GM19328 (cell line): ENCODE measurements around the gene CCND3.
A peak's percentile ranks its signal among the peaks of the same experiment; 100 is the strongest.
"Not testable (repeated sequence)": the region's sequence is repeated elsewhere in the genome, so short reads cannot be mapped to it uniquely, and the experiment has no call there.

Experiments
- ATAC-seq: cut with Tn5 transposase; IDR thresholded peaks from one replicate; pipeline ENCODE4 v1.9.1; 2021; ENCODE audit warnings: mild to moderate bottlenecking, moderate library complexity; ENCODE audit not compliant: unreplicated experiment

The CCND3 gene

DNA sequence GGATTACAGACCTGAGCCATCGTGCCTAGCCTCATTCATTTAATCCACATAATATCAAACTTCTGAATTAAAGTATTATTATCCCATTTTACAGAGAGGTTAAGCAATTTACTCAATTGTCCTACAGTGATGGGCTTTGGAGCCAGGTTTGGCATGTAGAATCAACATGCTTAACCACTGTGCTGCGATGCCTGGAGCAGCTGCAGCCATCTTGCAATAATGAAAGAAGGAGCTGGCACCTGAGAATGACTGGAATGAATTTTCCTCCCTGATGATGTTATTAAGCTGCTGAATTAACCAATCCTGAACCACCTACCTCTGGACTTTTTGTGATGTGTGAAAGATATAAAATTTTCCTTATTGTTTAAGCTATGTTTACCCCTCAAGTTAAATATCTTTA is 13.1 kb upstream of the CCND3 start:
- no peak for ATAC-seq

- ATAC-seq, result no peak
Observed at GRCh38 chr6:41947581-41948220, 6.1 kb upstream of the CCND3 start.

- no peak for ATAC-seq
Observed at GRCh38 chr6:41943456-41943855, 1.8 kb upstream of the CCND3 start.

GRCh38 chr6:41942882-41943281 is 1.3 kb upstream of the CCND3 start:
- ATAC-seq, result not testable (repeated sequence)

DNA sequence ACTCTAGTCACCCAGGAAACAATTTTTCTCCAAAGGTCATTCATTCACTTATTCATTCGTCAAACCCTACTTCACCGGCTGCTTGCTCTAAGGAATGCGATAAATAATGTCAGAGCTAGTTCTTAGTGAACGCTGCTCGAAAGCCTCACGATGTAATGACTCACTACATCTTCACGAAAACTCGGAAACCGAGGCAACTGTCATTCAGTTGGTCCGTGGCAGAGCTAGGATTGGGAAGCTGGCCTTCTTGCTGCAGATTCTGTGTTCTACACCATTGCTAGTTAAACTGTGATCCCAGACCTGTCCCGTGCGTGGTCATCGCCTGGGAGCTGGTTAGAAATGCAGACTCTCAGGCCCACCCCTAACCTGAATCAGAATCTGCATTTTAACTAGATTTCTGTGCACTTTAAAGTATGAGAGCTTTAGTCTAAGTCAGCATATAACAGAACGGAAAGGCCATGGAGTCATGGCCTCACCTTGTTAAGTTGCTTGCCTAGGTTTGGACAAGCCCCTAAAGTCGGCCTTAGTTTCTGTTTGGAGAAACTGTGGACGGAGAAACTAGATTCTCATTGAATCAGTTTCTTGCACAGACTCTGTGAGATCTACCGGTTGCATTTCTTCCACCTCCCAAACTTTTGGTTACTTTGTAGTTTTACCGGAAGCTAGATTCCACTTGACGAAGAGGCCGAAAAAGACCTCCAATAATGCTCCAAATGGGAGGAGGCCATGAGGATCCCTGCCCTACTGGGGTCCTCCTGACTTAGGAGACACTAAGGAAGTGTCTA is 651 bp upstream of the CCND3 start:
- peak; percentile 6 for ATAC-seq

DNA sequence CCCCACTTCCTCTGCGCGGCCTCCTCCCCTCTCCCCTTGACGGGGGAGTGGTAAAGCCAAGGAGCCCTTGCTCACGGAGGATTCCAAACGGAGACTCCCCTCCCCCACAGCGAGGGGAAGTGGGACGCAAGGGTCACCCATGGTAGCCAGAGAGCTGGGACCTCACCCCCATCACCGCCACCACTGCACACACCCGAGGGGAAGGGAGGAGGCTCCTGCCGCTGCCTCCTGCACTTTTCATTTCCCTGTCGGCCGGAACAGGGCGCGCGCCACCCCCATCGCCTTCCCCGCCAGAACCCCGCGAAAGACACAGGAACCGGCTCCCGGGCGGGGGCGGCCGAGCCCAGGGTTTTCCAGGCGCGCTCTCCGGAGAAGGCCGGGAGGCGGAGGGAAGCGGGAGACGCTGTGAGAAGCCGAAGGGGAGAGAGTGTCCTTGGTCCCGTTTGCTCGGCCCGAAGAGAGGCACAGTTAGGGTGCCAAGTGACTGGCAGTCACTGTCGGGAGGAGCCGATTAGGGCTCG is 789 bp downstream of the CCND3 start:
- ATAC-seq, result no peak

DNA sequence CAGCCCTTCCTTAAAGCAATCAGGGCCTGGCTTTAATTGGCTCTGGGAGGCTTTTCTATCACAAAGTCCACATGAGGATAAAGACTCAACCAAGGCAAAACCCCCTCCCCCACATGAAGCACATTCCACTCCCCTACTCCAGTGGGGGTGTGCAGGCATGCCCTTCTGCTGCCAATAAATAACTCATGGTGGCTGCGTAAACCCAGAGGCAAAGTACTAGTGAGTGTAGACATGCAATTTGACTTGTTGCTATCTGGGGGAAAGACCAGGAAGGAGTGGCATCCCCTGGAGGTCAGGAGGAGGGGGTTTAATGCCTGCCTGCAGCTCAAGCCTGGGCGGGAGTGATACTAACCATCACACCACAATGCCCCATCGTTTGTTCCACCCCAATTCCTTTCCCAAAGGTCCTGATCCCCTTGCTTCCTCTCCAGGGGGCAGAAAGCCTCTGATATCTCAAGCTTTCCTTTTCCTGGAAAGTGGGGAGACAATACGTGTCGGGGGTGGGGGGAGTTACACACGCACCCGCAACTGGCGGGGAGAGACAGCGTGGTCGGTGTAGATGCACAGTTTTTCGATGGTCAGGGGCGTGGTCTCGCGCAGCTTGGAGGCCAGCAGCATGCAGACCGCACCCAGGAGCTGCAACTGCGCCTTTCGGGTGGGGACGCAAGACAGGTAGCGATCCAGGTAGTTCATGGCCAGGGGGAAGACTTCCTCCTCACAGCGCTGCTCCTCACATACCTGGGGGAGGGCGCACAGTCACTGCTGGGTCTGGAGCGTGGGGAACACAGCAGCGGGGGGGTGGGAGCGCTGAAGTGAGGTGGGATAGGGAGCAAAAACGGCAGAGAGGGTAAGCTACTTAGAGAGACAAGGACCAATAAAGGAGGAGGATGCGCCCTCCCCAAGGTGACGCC is 1.5 kb downstream of the CCND3 start:
- no peak for ATAC-seq

GRCh38 chr6:41939176-41939847 is 2.3 kb downstream of the CCND3 start:
- ATAC-seq, result no peak

DNA sequence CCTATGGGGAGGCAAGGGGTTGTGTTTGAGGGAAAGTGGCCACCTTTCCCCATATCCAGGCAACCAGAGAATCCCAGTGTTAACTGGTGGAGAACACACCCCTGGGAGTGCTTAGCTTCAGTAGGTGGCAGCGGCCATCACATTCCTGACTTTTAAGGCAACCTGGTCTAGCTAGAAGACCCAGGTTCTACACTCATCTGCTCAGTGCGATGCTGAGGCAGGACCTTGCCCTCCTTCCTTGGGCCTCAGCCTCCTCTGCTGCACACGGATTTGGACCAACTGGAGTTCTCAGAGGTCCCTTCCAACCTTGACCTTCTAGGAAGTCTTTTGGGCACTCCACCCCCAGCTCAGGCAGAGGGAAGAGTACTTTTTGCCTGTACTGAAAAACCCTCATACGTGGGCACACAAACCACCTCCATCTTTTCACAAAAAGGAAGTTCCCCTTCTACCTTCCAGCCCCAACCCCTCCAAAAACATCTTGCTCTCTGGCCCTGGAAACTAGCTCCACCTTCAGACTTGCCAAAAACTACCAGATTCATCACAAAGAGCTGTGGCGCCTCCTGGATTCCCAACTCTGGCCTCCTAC is 2.9 kb downstream of the CCND3 start:
- ATAC-seq, result no peak

DNA sequence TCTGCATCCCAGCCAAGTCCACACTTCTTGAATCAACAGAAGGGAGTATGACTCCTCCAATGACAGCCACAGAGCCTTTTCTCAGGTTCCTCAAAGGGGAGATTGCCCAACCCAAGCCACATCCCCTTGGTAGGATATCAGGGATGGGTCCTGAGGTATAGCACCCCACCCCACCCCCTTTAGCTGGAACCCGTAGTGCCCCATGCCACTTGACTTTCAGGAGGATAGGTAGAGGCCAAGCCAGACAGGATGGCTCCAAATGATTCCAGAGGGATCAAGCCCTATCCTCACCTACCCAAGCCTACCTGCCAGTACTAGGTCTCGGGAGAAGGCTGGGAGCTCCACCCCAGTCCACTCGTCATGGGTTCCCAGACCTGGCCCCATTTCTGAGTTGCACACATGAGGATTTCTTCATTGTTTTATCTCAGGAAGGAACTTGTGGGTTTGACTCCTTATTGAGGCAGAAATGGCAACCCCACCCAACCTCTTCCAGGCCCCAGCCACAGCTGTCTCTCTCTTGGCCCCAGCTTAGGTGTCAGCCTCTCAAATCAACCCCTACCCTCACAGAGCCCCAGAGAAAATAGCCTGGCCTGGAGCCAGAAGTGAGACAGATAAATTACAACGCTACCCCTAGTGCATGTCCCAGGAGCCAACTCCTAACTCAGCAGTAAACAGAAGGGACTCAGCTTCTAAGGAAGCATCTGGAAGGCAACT is 3.6 kb downstream of the CCND3 start:
- ATAC-seq, result no peak

GRCh38 chr6:41937472-41937860 is 4.1 kb downstream of the CCND3 start:
- no peak for ATAC-seq

GRCh38 chr6:41936073-41936837 is 5.4 kb downstream of the CCND3 start:
- ATAC-seq, result peak; percentile 63

DNA sequence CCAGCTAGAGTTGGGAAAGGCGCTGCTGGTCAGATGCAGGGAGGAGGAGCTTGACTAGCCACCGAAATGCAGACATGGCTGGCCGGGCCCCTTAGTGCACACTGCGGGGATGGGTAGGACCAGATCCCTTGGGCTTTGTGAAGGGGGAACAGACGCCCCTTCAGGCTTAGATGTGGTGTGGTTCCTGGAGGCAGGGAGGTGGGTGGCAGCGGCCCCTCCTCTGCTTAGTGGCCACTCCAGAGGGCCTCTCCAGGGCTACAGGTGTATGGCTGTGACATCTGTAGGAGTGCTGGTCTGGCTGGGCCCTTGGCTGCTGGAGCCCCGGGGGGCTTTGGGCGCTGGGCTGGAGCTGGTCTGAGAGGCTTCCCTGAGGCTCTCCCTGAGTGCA is 5.9 kb downstream of the CCND3 start:
- ATAC-seq, result no peak

- no peak for ATAC-seq
Observed at GRCh38 chr6:41935193-41935574, 6.4 kb downstream of the CCND3 start.

GRCh38 chr6:41934278-41935192 is 7.1 kb downstream of the CCND3 start:
- ATAC-seq, result no peak

- no peak for ATAC-seq
Observed at GRCh38 chr6:41932378-41932777, 9.2 kb downstream of the CCND3 start.

DNA sequence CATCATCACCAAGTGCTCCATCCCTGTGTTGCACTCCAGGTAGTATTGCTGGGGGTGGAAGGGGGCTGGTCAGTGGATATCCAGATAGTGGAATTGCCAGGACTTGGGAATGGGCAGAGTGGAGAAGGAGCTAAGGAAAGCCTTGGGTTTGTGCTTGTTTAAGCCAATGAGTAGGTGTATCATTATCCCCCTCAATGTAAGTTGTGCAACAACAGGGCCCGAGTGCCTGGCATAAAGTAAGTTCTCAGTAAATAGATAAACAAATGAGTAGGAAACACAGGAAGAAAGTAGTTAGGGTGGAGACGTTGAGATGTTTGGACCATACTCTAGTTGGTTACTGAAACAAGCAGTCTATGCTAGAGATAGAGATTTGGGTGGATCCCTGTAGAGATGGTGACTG is 9.8 kb downstream of the CCND3 start:
- no peak for ATAC-seq

- ATAC-seq, result no peak
Observed at GRCh38 chr6:41929924-41930323, 11.7 kb downstream of the CCND3 start.
